Measurements from ENCODE around the gene SNRPF. TPM values are rescaled to one million over a fixed set of nuclear protein-coding genes. Genes with fewer than 3 reads are reported as not detected.

SNRPF gene
- total and polyA plus RNA-seq, 2 of the 8 experiments (the other 6 are each of a cell fraction or from before 2014, with no cell fraction given), result 58.5 to 79.7 TPM

DNA sequence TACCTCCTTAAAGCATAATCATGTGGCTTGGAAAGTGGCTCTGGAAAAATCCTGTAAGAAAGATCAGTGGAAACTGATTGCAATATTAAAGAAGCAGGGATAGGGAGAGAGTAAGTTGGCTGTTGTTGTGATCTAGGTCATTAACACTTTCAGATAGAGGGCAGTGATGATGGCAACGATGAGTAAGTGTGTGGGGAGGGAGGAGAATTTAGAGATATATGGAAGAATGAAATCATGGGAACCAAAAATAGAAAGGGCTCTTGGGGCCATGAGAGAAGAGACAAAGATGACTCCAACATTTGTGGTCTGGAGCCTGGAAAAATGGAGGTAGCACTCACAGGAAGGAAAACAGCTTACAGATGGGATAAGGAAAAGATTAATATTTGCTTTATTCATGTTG is 23.3 kb downstream of the SNRPF start:
- Histone ChIP-seq H3K56ac (replicated peaks; ENCODE audit: insufficient read length, low read depth, low read length) (no peak overlapping the region), H3K36me3 (ENCODE audit: control insufficient read depth in 2 of 4, insufficient read depth in 4 of 4, low read length in 3 of 4) (no peaks in the 10 kb centered on the region; a peak in 1 of 8 replicates), H3K9me3 (ENCODE audit: insufficient read depth in 2 of 2, low read depth in 1 of 2, low read length in 1 of 2) (peaks cover 5 to 11% of the 10 kb centered on the region in 2 experiments; a peak in 3 of 4 replicates), H4K20me1 (replicated peaks in 1 of 2; ENCODE audit: control insufficient read depth in 1 of 2, insufficient read depth in 2 of 2, low read length in 2 of 2) (no peaks in the 10 kb centered on the region), H3K27me3 (replicated peaks in 1 of 4; ENCODE audit: control insufficient read depth in 3 of 4, extremely low read depth in 1 of 4, insufficient read depth in 3 of 4, low read length in 3 of 4) (no peaks in the 10 kb centered on the region), H3K23me2 (ENCODE audit: low read depth, low read length) (no peaks in the 10 kb centered on the region), H2BK15ac (ENCODE audit: low read length) (no peak overlapping the region), H3K18ac (ENCODE audit: extremely low read depth, low read length) (no peak overlapping the region), H4K8ac (ENCODE audit: extremely low read depth, insufficient read depth, low read length) (no peak overlapping the region), H4K91ac (replicated peaks; ENCODE audit: insufficient read length, low read length) (no peak overlapping the region), H2BK20ac (ENCODE audit: low read length) (no peak overlapping the region), H3K79me1 (ENCODE audit: low read depth, low read length) (no peaks in the 10 kb centered on the region), H3K79me2 (ENCODE audit: control insufficient read depth in 1 of 2, insufficient read depth in 2 of 2, low read length in 2 of 2) (no peaks in the 10 kb centered on the region), H2AK5ac (ENCODE audit: low read depth, low read length) (no peak overlapping the region), H2BK120ac (replicated peaks; ENCODE audit: low read depth, low read length) (no peak overlapping the region), H3K23ac (ENCODE audit: insufficient read length) (no peak overlapping the region), H3K27ac (ENCODE audit: low read depth, low read length) (no peak overlapping the region), H3K4me1 (replicated peaks in 1 of 4; ENCODE audit: control insufficient read depth in 3 of 4, insufficient read depth in 4 of 4, low read length in 3 of 4) (no peaks in the 10 kb centered on the region), H3K4ac (replicated peaks; ENCODE audit: insufficient read length, low read depth, low read length) (no peak overlapping the region), H3K4me3 (ENCODE audit: extremely low read depth in 1 of 4, insufficient read depth in 2 of 4, low read depth in 3 of 4, low read length in 4 of 4) (no peak overlapping the region), H3K14ac (ENCODE audit: insufficient read length) (no peak overlapping the region), H2BK12ac (ENCODE audit: low read depth, low read length) (no peak overlapping the region), H4K5ac (ENCODE audit: insufficient read length, low read depth, low read length) (no peak overlapping the region), H3K4me2 (ENCODE audit: insufficient read depth in 1 of 2, low read depth in 2 of 2, low read length in 2 of 2) (no peak overlapping the region), H2BK5ac (ENCODE audit: low read depth, low read length) (no peak overlapping the region), H3K9ac (replicated peaks in 1 of 4; ENCODE audit: extremely low read depth in 1 of 4, low read depth in 3 of 4, low read length in 3 of 4) (no peak overlapping the region), H2AFZ (ENCODE audit: low read length) (no peak overlapping the region)
- FAIRE-seq (no peak), DNase-seq (ENCODE audit: low read depth in 1 of 2, low spot score in 2 of 2) (no peak)
- ChIA-PET POLR2A (ENCODE audit: partially characterized antibody) (interaction anchor here (1.2 to 1.4 kb wide), 2 partner anchors 10 to 22 kb away, joined by 3 read pairs; no protein-coding TSS in a partner anchor), CTCF (ENCODE audit: partially characterized antibody) (interaction anchor here (1.3 to 1.7 kb wide), 2 partner anchors 37 to 116 kb away, joined by 4 to 8 read pairs; no protein-coding TSS in a partner anchor)
- no peak for TF ChIP-seq ZNF274 (IDR thresholded peaks at IDR 0.05; ENCODE audit: borderline replicate concordance, extremely low read depth, low read length)
- no peak for TF ChIP-seq TAF1 (IDR thresholded peaks at IDR 0.05; ENCODE audit: low read depth, low read length)
- TF ChIP-seq BCL11A (IDR thresholded peaks at IDR 0.05; ENCODE audit: low read depth in 2 of 2, low read length in 2 of 2), result no peak
- no peak for TF ChIP-seq SIRT6 (IDR thresholded peaks at IDR 0.05; ENCODE audit: low read length)
- TF ChIP-seq YY1 (IDR thresholded peaks at IDR 0.05; ENCODE audit: low read depth, low read length), result no peak
- TF ChIP-seq SRF (IDR thresholded peaks at IDR 0.05; ENCODE audit: low read depth, low read length), result no peak
- no peak for TF ChIP-seq NRF1 (IDR thresholded peaks at IDR 0.05; ENCODE audit: low read depth, low read length)
- no peak for TF ChIP-seq HDAC2 (IDR thresholded peaks at IDR 0.05; ENCODE audit: borderline replicate concordance in 1 of 2, low read depth in 2 of 2, low read length in 2 of 2)
- TF ChIP-seq BRCA1 (IDR thresholded peaks at IDR 0.05; ENCODE audit: low read depth, low read length), result no peak
- TF ChIP-seq SP1 (IDR thresholded peaks at IDR 0.05; ENCODE audit: low read depth, low read length), result no peak
- TF ChIP-seq RNF2 (IDR thresholded peaks at IDR 0.05; ENCODE audit: borderline replicate concordance, low read depth, low read length, missing control alignments, poor library complexity, severe bottlenecking), result no peak
- 88 to 100% methylated on average over 1 of the region's 1 CpG for WGBS, 2 experiments (ENCODE audit: extremely low coverage in 1 of 2, insufficient coverage in 1 of 2, insufficient read length in 1 of 2, insufficient replicate concordance in 2 of 2, low coverage in 1 of 2, low lambda C conversion rate in 2 of 2, missing lambda C conversion rate in 1 of 2)
